K562 (cell line): Measurements from ENCODE around the gene DOCK4. TPM values are rescaled to one million over a fixed set of nuclear protein-coding genes. Genes with fewer than 3 reads are reported as not detected.

Experiments used
- BACH1 ChIP-seq: fragments of 200-800 bp; sonication (Bioruptor generic); IDR thresholded peaks from 2 replicates; pipeline ENCODE4 v1.6.1; 2016; ENCODE audit warnings: missing genetic modification characterization, missing compliant biosample characterization
- BCOR ChIP-seq: fragments of 450-650 bp; IDR thresholded peaks from 2 replicates; pipeline ENCODE4 v1.6.1; 2016
- BHLHE40 ChIP-seq: IDR thresholded peaks from 2 replicates; pipeline ENCODE4 v1.6.1; 2011; ENCODE audit warnings: low read length, improper control_type of control experiment
- BMI1 ChIP-seq: fragments of 150-350 bp; IDR thresholded peaks from 2 replicates; pipeline ENCODE4 v1.6.1; 2014; ENCODE audit warnings: low read length
- CBX1 ChIP-seq: sonication (generic); IDR thresholded peaks from 2 replicates; pipeline ENCODE4 v1.6.1; 2016; ENCODE audit warnings: antibody characterized with exemption, low read depth, mild to moderate bottlenecking
- CHD1 ChIP-seq: fragments of 200-600 bp; sonication (generic); IDR thresholded peaks from one replicate; pipeline ENCODE4 v1.6.1; 2012; ENCODE audit warnings: mild to moderate bottlenecking, moderate library complexity, low read length, inconsistent platforms
- CXXC5 ChIP-seq: fragments of 250-450 bp; sonication (Bioruptor Pico); IDR thresholded peaks from 2 replicates; pipeline ENCODE4 v1.8.0; 2022; ENCODE audit warnings: inconsistent platforms, mild to moderate bottlenecking, moderate library complexity
- FOXO4 ChIP-seq: fragments of 450-650 bp; formaldehyde crosslinking; IDR thresholded peaks from 2 replicates; pipeline ENCODE4 v1.4.0; 2020; ENCODE audit warnings: mild to moderate bottlenecking, moderate library complexity
- GTF2B ChIP-seq: IDR thresholded peaks from 2 replicates; pipeline ENCODE4 v1.6.1; 2011; ENCODE audit not compliant: insufficient read length; ENCODE audit errors: extremely low read depth
- JUNB ChIP-seq: fragments of 450-650 bp; formaldehyde crosslinking; conservative IDR thresholded peaks from 2 replicates; pipeline ENCODE4 v1.4.0; 2020; ENCODE audit warnings: mild to moderate bottlenecking
- NFIC ChIP-seq: fragments of 450-650 bp; IDR thresholded peaks from 2 replicates; pipeline ENCODE4 v1.6.1; 2017; ENCODE audit warnings: mild to moderate bottlenecking, inconsistent platforms
- SMAD3 ChIP-seq: fragments of 450-650 bp; formaldehyde crosslinking; conservative IDR thresholded peaks from 2 replicates; pipeline ENCODE4 v1.4.0; 2020; ENCODE audit warnings: mild to moderate bottlenecking
- SMARCB1 ChIP-seq: IDR thresholded peaks from 2 replicates; pipeline ENCODE4 v1.6.1; 2011; ENCODE audit warnings: improper control_type of control experiment, low read depth; ENCODE audit not compliant: insufficient read length
- TAF1 ChIP-seq: IDR thresholded peaks from 2 replicates; pipeline ENCODE4 v1.6.1; 2011; ENCODE audit warnings: mild to moderate bottlenecking, low read length, moderate library complexity; ENCODE audit not compliant: insufficient read depth, control insufficient read depth, severe bottlenecking; ENCODE audit errors: extremely low read depth
- ZBTB7A ChIP-seq: IDR thresholded peaks from 2 replicates; pipeline ENCODE4 v1.6.1; 2011; ENCODE audit warnings: low read depth, mild to moderate bottlenecking, low read length, moderate library complexity, borderline replicate concordance; ENCODE audit not compliant: control insufficient read depth
- ZC3H8 ChIP-seq: fragments of 450-650 bp; IDR thresholded peaks from 2 replicates; pipeline ENCODE4 v1.6.1; 2017
- ZNF12 ChIP-seq: sonication (generic); formaldehyde crosslinking; IDR thresholded peaks from 2 replicates; pipeline ENCODE4 v1.4.0; 2020; ENCODE audit warnings: mild to moderate bottlenecking, missing genetic modification reagents
- ZNF133 ChIP-seq: fragments of 250-450 bp; sonication (Bioruptor Pico); IDR thresholded peaks from 2 replicates; pipeline ENCODE4 v1.4.0; 2020; ENCODE audit warnings: mild to moderate bottlenecking
- ZNF444 ChIP-seq: fragments of 250-450 bp; sonication (Bioruptor Pico); IDR thresholded peaks from 2 replicates; pipeline ENCODE4 v1.4.0; 2020; ENCODE audit warnings: mild to moderate bottlenecking, moderate library complexity
- ZNF764 ChIP-seq: fragments of 250-450 bp; sonication (Bioruptor Pico); IDR thresholded peaks from 2 replicates; pipeline ENCODE4 v1.4.0; 2020; ENCODE audit warnings: low read depth, mild to moderate bottlenecking, moderate library complexity
- polyA plus RNA-seq, 8 experiments: library from polyadenylated mRNA; depleted of rRNA in 4 of 8; stranded (reverse) in 5 of 8; unstranded in 3 of 8; fragments of >200 nt; fragmentation: Nextera tagmentation in 2 of 8; fragmentation: Illumina TruSeq in 1 of 8; extraction: Ambion mirVana in 2 of 8; extraction: Trizol in 1 of 8; gene quantifications; 2 replicates each; pipeline versions ENCODE4 v1.2.1 to v1.2.3, GENCODE V29; 2011 to 2014; ENCODE audit warnings: inconsistent platforms in 1 of 8, missing spikeins in 1 of 8
- total RNA-seq, 7 experiments: library from RNA; depleted of rRNA in 6 of 7; stranded (reverse); fragments of >200 nt in 6 of 7; fragmentation: Illumina TruSeq in 2 of 7; extraction: Trizol in 2 of 7; gene quantifications; 2 replicates each; pipeline versions ENCODE4 v1.2.1 to v1.2.3, GENCODE V29; 2011 to 2021; ENCODE audit warnings: low replicate concordance in 1 of 7
- TF ChIP-seq, protein P1 (sequence below): fragments of 250-450 bp; sonication (Bioruptor Pico); IDR thresholded peaks from 2 replicates; pipeline ENCODE4 v1.5.0; 2021; ENCODE audit warnings: mild to moderate bottlenecking, borderline replicate concordance
- TF ChIP-seq, protein P2 (sequence below): sonication (generic); formaldehyde crosslinking; IDR thresholded peaks from 2 replicates; pipeline ENCODE4 v1.8.1; 2023; ENCODE audit warnings: mild to moderate bottlenecking, missing genetic modification reagents, moderate library complexity

The DOCK4 gene
- total and polyA plus RNA-seq, 9 of the 15 experiments (the other 6 are each of a cell fraction or from before 2014, with no cell fraction given) = 0.42 to 5.7 (median 2.3) TPM

GRCh38 chr7:112206238-112206990, at the start of gene DOCK4, which contains the start of gene ZNF277 (continued):
- TF ChIP-seq, protein P1, sequence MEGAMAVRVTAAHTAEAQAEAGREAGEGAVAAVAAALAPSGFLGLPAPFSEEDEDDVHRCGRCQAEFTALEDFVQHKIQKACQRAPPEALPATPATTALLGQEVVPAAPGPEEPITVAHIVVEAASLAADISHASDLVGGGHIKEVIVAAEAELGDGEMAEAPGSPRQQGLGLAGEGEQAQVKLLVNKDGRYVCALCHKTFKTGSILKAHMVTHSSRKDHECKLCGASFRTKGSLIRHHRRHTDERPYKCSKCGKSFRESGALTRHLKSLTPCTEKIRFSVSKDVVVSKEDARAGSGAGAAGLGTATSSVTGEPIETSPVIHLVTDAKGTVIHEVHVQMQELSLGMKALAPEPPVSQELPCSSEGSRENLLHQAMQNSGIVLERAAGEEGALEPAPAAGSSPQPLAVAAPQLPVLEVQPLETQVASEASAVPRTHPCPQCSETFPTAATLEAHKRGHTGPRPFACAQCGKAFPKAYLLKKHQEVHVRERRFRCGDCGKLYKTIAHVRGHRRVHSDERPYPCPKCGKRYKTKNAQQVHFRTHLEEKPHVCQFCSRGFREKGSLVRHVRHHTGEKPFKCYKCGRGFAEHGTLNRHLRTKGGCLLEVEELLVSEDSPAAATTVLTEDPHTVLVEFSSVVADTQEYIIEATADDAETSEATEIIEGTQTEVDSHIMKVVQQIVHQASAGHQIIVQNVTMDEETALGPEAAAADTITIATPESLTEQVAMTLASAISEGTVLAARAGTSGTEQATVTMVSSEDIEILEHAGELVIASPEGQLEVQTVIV (CRISPR knock-in tag) = no peak
- TF ChIP-seq BCOR (no peak), CBX1 (no peak), FOXO4 (no peak), ZBTB7A (peak; percentile 66; the same call in 1 of the 2 replicates), TAF1 (peak; percentile 75), ZNF764 (CRISPR knock-in tag) (no peak), BMI1 (no peak), JUNB (no peak), CXXC5 (peak; percentile 79), NFIC (no peak), SMAD3 (CRISPR knock-in tag) (no peak), ZNF444 (CRISPR knock-in tag) (no peak; the same call in 1 of the 2 replicates), ZNF12 (CRISPR knock-in tag) (peak; percentile 43; the same call in 1 of the 2 replicates), BHLHE40 (peak; percentile 46), ZNF133 (no peak), BACH1 (tag) (no peak), GTF2B (no peak), SMARCB1 (no peak), CHD1 (peak; percentile 53), ZC3H8 (no peak)
- TF ChIP-seq, protein P2, sequence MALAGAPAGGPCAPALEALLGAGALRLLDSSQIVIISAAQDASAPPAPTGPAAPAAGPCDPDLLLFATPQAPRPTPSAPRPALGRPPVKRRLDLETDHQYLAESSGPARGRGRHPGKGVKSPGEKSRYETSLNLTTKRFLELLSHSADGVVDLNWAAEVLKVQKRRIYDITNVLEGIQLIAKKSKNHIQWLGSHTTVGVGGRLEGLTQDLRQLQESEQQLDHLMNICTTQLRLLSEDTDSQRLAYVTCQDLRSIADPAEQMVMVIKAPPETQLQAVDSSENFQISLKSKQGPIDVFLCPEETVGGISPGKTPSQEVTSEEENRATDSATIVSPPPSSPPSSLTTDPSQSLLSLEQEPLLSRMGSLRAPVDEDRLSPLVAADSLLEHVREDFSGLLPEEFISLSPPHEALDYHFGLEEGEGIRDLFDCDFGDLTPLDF (CRISPR knock-in tag) = 0 out of 2 replicates have a peak, but pooled peaks have one; percentile 43
